HL-60 (cell line): ENCODE data around the gene DDX21.
"Not testable (repeated sequence)": the region's sequence is repeated elsewhere in the genome, so short reads cannot be mapped to it uniquely, and the experiment has no call there.

ENCODE experiments used
- DNase-seq, 2 experiments: peaks; one replicate each; pipeline ENCODE4 v3.0.0-alpha.2; 2010 to 2020; ENCODE audit warnings: low read depth in 1 of 2, low spot score in 1 of 2
- H3K27ac ChIP-seq: fragments of 250-450 bp; sonication (Bioruptor Pico); replicated peaks from 2 replicates; pipeline ENCODE4 v1.5.1; 2020; ENCODE audit warnings: mild to moderate bottlenecking, moderate library complexity
- H3K27me3 ChIP-seq: fragments of 250-450 bp; sonication (Bioruptor Pico); 2 replicates; pipeline ENCODE4 v1.5.1; 2021; ENCODE audit warnings: mild to moderate bottlenecking, moderate library complexity; ENCODE audit not compliant: insufficient read depth, poor library complexity, severe bottlenecking
- H3K4me3 ChIP-seq: replicated peaks from 2 replicates; pipeline ENCODE4 v1.5.1; 2011; ENCODE audit warnings: mild to moderate bottlenecking, control low read depth, low read length; ENCODE audit not compliant: insufficient read depth
- CTCF ChIP-seq: IDR thresholded peaks from one replicate; pipeline ENCODE4 v1.5.1; 2011; ENCODE audit warnings: low read length, control low read depth, inconsistent platforms; ENCODE audit not compliant: insufficient read depth
- GABPA ChIP-seq: IDR thresholded peaks from 2 replicates; pipeline ENCODE4 v1.6.1; 2012; ENCODE audit warnings: low read depth
- POLR2AphosphoS5 ChIP-seq: IDR thresholded peaks from 2 replicates; pipeline ENCODE4 v1.6.1; 2012; ENCODE audit warnings: low read depth
- REST ChIP-seq: IDR thresholded peaks from 2 replicates; pipeline ENCODE4 v1.6.1; 2012; ENCODE audit warnings: low read depth; ENCODE audit not compliant: insufficient replicate concordance
- SPI1 ChIP-seq: IDR thresholded peaks from 2 replicates; pipeline ENCODE4 v1.6.1; 2012; ENCODE audit warnings: low read depth, mild to moderate bottlenecking, borderline replicate concordance

The DDX21 gene

GRCh38 chr10:68973975-68974374 is 18.0 kb downstream of the DDX21 start:
- no peak for TF ChIP-seq CTCF
- TF ChIP-seq REST = no peak
- no peak for TF ChIP-seq POLR2AphosphoS5
- no peak for TF ChIP-seq SPI1
- no peak for TF ChIP-seq GABPA
- Histone ChIP-seq H3K4me3 (no peak overlapping the region), H3K27me3 (no peaks in the 10 kb centered on the region), H3K27ac (no peak overlapping the region)
- no peak for DNase-seq

- not testable (repeated sequence) for DNase-seq
Measured at GRCh38 chr10:68975936-68976473, 20.0 kb downstream of the DDX21 start.

GRCh38 chr10:68979738-68980137 is 23.8 kb downstream of the DDX21 start:
- H3K4me3 ChIP-seq, DNase-seq, H3K27ac ChIP-seq, H3K27me3 ChIP-seq: not testable (repeated sequence)

More at GRCh38 chr10:68975936-68976473, 20.0 kb downstream of the DDX21 start:
- not testable (repeated sequence) for H3K27ac ChIP-seq, H3K4me3 ChIP-seq, H3K27me3 ChIP-seq

GRCh38 chr10:68981074-68981473 is 25.1 kb downstream of the DDX21 start:
- TF ChIP-seq GABPA (no peak), REST (no peak), SPI1 (no peak), CTCF (no peak), POLR2AphosphoS5 (no peak)
- no peak for DNase-seq
- Histone ChIP-seq H3K27ac (no peak overlapping the region), H3K4me3 (no peak overlapping the region), H3K27me3 (no peaks in the 10 kb centered on the region)

GRCh38 chr10:68982389-68982788 is 26.4 kb downstream of the DDX21 start:
- no peak overlapping the region for H3K4me3 ChIP-seq
- no peak overlapping the region for H3K27ac ChIP-seq
- no peak for DNase-seq
- no peaks in the 10 kb centered on the region for H3K27me3 ChIP-seq
- TF ChIP-seq REST (no peak), GABPA (no peak), SPI1 (no peak), POLR2AphosphoS5 (no peak), CTCF (no peak)
